ENCODE measurements around the gene TSC22D1. TPM values are rescaled to one million over a fixed set of nuclear protein-coding genes. Genes with fewer than 3 reads are reported as not detected.
A peak's percentile ranks its signal among the peaks of the same experiment; 100 is the strongest.

Gene TSC22D1
- total RNA-seq, 1 donor from 2014 or later, result 181 TPM

DNA sequence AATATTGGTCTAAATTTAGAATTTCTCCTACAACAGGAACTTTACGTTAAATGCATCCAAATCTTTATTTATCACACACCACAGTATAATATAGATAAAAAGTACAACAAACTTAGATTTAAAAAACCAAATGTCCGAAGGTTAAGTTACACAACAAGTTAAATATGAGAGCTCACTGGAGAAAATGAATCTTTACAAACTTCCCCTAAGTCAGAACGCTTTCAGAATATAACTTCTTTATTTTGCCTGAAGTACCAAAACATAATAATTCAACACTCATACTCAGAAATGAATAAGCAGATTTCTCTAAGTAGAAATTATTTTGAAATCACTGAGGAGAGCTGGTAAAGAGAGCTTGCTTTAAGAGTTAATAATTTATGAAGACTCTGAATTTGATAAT is 33.8 kb downstream of the TSC22D1 start:
- Histone ChIP-seq H4K20me1 (ENCODE audit: low read depth) (peaks cover 44% of the 10 kb centered on the region), H3K9ac (no peak overlapping the region), H3K4me1 (peaks cover 28% of the 10 kb centered on the region), H3K9me3 (ENCODE audit: low read depth) (no peaks in the 10 kb centered on the region), H3K4me2 (peak overlapping the region; percentile 62), H3K4me3 (no peak overlapping the region), H3K36me3 (peaks cover 5% of the 10 kb centered on the region), H3K27me3 (no peaks in the 10 kb centered on the region), H2AFZ (replicated peaks) (no peak overlapping the region), H3F3A (ENCODE audit: low read depth) (peaks cover 11% of the 10 kb centered on the region), H3K27ac (peak overlapping the region; percentile 58), H3K79me2 (ENCODE audit: low read depth) (peaks cover 70% of the 10 kb centered on the region)
- Mint-ChIP-seq H3K27ac (no peak overlapping the region), H3K4me1 (no peaks in the 10 kb centered on the region), H3K4me3 (no peak overlapping the region), H3K9me3 (peaks cover 3% of the 10 kb centered on the region), H3K27me3 (ENCODE audit: insufficient read depth, low read depth) (no peaks in the 10 kb centered on the region), H3K36me3 (peaks cover 29% of the 10 kb centered on the region)
- DNase-seq (ENCODE audit: low spot score), result no peak
- TF ChIP-seq EZH2 (IDR thresholded peaks at IDR 0.05) (no peak), EZH2phosphoT487 (IDR thresholded peaks at IDR 0.05) (no peak)
- TF ChIP-seq, protein P1, sequence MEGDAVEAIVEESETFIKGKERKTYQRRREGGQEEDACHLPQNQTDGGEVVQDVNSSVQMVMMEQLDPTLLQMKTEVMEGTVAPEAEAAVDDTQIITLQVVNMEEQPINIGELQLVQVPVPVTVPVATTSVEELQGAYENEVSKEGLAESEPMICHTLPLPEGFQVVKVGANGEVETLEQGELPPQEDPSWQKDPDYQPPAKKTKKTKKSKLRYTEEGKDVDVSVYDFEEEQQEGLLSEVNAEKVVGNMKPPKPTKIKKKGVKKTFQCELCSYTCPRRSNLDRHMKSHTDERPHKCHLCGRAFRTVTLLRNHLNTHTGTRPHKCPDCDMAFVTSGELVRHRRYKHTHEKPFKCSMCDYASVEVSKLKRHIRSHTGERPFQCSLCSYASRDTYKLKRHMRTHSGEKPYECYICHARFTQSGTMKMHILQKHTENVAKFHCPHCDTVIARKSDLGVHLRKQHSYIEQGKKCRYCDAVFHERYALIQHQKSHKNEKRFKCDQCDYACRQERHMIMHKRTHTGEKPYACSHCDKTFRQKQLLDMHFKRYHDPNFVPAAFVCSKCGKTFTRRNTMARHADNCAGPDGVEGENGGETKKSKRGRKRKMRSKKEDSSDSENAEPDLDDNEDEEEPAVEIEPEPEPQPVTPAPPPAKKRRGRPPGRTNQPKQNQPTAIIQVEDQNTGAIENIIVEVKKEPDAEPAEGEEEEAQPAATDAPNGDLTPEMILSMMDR (IDR thresholded peaks at IDR 0.05), result no peak

DNA sequence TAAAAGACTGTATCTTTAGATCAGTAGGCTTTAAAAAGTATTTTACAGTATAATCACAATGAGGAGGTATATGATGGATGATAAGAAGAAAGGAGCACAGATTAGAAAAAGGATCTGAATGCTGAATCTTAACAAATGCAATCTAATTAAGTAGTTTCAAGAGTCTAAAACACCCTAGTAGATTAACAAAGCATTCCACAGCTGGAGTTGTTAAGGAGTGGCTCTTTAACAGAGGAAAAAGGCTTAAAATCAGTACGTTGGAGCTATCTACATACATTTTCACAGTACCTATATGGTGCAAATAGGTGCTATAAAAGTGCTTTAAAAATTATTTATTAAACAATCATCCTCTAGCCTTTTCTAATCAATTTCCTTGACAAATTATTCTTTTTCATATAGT is 34.5 kb downstream of the TSC22D1 start:
- Histone ChIP-seq H3K27ac (peak overlapping the region; percentile 58), H3K27me3 (no peaks in the 10 kb centered on the region), H3K4me1 (peaks cover 31% of the 10 kb centered on the region), H3K79me2 (ENCODE audit: low read depth) (peaks cover 64% of the 10 kb centered on the region), H3K4me2 (peak overlapping the region; percentile 62), H3K9ac (no peak overlapping the region), H3F3A (ENCODE audit: low read depth) (peaks cover 11% of the 10 kb centered on the region), H3K4me3 (no peak overlapping the region), H2AFZ (replicated peaks) (no peak overlapping the region), H4K20me1 (ENCODE audit: low read depth) (peaks cover 39% of the 10 kb centered on the region), H3K36me3 (peaks cover 5% of the 10 kb centered on the region), H3K9me3 (ENCODE audit: low read depth) (no peaks in the 10 kb centered on the region)
- Mint-ChIP-seq H3K27me3 (ENCODE audit: insufficient read depth, low read depth) (no peaks in the 10 kb centered on the region), H3K4me3 (no peak overlapping the region), H3K27ac (no peak overlapping the region), H3K36me3 (peaks cover 24% of the 10 kb centered on the region), H3K9me3 (peaks cover 3% of the 10 kb centered on the region), H3K4me1 (no peaks in the 10 kb centered on the region)
- DNase-seq (ENCODE audit: low spot score), result peak; percentile 60
- TF ChIP-seq, protein P1 (IDR thresholded peaks at IDR 0.05), result no peak
- TF ChIP-seq EZH2phosphoT487 (IDR thresholded peaks at IDR 0.05) (no peak), EZH2 (IDR thresholded peaks at IDR 0.05) (no peak)

DNA sequence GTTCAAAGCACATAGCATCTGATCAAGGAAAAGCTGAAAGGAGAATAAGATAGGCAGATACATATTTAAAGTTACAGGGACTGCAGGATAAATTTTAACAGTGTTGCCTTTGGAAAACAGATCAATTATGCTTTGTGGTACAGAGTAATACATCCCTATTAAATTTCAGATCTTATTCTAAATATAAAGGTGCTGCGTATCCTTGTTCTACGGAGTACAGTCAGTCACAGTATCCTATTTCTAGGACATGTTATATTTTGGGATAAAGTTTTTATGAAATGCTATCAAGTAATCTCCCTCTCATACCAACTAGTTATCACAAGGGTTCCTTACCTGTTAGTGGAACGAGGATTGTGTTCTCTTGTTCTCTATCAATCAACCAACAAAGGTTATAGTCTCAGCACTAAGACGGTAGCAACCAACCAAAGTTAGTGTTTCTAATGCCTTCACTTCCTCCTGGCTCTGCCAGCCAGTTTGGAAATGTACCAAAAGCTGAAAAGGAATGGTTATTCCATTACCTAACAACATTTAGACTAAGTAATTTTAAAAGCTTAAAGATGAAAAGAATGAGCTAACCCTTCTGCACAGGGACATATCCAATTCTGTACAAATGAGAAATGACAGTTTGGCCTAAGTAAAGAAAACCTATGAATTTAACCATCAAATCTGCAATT is 35.2 kb downstream of the TSC22D1 start:
- Histone ChIP-seq H3K9me3 (ENCODE audit: low read depth) (no peaks in the 10 kb centered on the region), H3F3A (ENCODE audit: low read depth) (peaks cover 11% of the 10 kb centered on the region), H3K27me3 (no peaks in the 10 kb centered on the region), H3K9ac (no peak overlapping the region), H4K20me1 (ENCODE audit: low read depth) (peaks cover 35% of the 10 kb centered on the region), H3K4me2 (peak overlapping the region; percentile 62), H3K4me1 (peaks cover 31% of the 10 kb centered on the region), H3K36me3 (peaks cover 7% of the 10 kb centered on the region), H2AFZ (replicated peaks) (no peak overlapping the region), H3K79me2 (ENCODE audit: low read depth) (peaks cover 57% of the 10 kb centered on the region), H3K27ac (peak overlapping the region; percentile 13), H3K4me3 (no peak overlapping the region)
- Mint-ChIP-seq H3K9me3 (peaks cover 3% of the 10 kb centered on the region), H3K4me1 (no peaks in the 10 kb centered on the region), H3K36me3 (peaks cover 22% of the 10 kb centered on the region), H3K27ac (no peak overlapping the region), H3K4me3 (no peak overlapping the region), H3K27me3 (ENCODE audit: insufficient read depth, low read depth) (no peaks in the 10 kb centered on the region)
- DNase-seq (ENCODE audit: low spot score), result no peak
- TF ChIP-seq EZH2phosphoT487 (IDR thresholded peaks at IDR 0.05), result no peak
- TF ChIP-seq, protein P1 (IDR thresholded peaks at IDR 0.05), result no peak
- no peak for TF ChIP-seq EZH2 (IDR thresholded peaks at IDR 0.05)

Data from neural progenitor cell (in vitro differentiated cells).